HG03064 (cell line): ENCODE results near the gene LSM2.
"Not testable (repeated sequence)": the region's sequence is repeated elsewhere in the genome, so short reads cannot be mapped to it uniquely, and the experiment has no call there.

ENCODE experiments used
- ATAC-seq: cut with Tn5 transposase; IDR thresholded peaks from one replicate; pipeline ENCODE4 v1.9.1; 2021; ENCODE audit warnings: low read depth; ENCODE audit not compliant: unreplicated experiment

The LSM2 gene

GRCh38 chr6:31806470-31807272, at the start of gene LSM2:
TSS of gene LSM2 (minus strand) at chr6:31806966. CDS start at chr6:31806757, 209 bp downstream.
- peak; percentile 80 for ATAC-seq

GRCh38 chr6:31851980-31852718, 45.4 kb upstream of the LSM2 start:
- not testable (repeated sequence) for ATAC-seq

- no peak for ATAC-seq
Observed at GRCh38 chr6:31851485-31851832, 44.7 kb upstream of the LSM2 start.

GRCh38 chr6:31850765-31851484, 44.2 kb upstream of the LSM2 start:
- ATAC-seq, result no peak

GRCh38 chr6:31847276-31847978, 40.7 kb upstream of the LSM2 start:
- ATAC-seq, result no peak

- no peak for ATAC-seq
Observed at GRCh38 chr6:31844507-31844906, 37.7 kb upstream of the LSM2 start.

- ATAC-seq, result no peak
Observed at GRCh38 chr6:31842053-31842452, 35.3 kb upstream of the LSM2 start.

- not testable (repeated sequence) for ATAC-seq
Observed at GRCh38 chr6:31839779-31840126, 33.0 kb upstream of the LSM2 start.

- ATAC-seq, result no peak
Observed at GRCh38 chr6:31838968-31839367, 32.2 kb upstream of the LSM2 start.

GRCh38 chr6:31838114-31838553, 31.4 kb upstream of the LSM2 start:
- not testable (repeated sequence) for ATAC-seq

- ATAC-seq, result no peak
Observed at GRCh38 chr6:31837369-31838113, 30.8 kb upstream of the LSM2 start.

- no peak for ATAC-seq
Observed at GRCh38 chr6:31836474-31837368, 30.0 kb upstream of the LSM2 start.

GRCh38 chr6:31836047-31836473, 29.3 kb upstream of the LSM2 start:
- ATAC-seq, result no peak

- ATAC-seq, result peak; percentile 39
Observed at GRCh38 chr6:31834367-31835250, 27.8 kb upstream of the LSM2 start.

GRCh38 chr6:31831350-31832215, 24.8 kb upstream of the LSM2 start:
- no peak for ATAC-seq

GRCh38 chr6:31830886-31831335, 24.1 kb upstream of the LSM2 start:
- ATAC-seq, result no peak
